ENCODE results near the gene CERKL. TPM values are rescaled to one million over a fixed set of nuclear protein-coding genes. Genes with fewer than 3 reads are reported as not detected.

CERKL gene
- total and polyA plus RNA-seq, 2 experiments from 2014 or later, result 0.32 to 0.69 TPM

DNA sequence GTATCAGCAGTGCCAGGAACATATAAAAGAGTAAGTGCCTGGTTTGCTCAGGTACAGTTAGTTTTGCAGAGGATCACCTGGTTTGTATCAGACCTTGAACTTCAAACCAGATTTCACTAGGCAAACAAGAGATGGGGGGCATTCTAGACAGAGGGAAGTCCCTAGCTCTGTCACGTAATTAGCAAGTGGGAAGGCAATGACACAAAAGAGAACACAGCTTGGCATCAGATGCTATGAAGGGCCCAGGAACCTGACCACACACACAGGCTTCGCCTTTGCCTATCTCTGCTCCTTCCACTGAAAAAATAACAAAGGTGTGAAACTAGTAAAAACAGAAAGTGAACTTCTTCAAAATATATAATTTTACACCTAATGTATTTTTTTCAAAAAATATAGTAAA, 62.6 kb downstream of the CERKL start:
- Histone ChIP-seq H3K36me3 (ENCODE audit: insufficient read depth) (no peaks in the 10 kb centered on the region), H3K4me3 (no peak overlapping the region), H2AFZ (no peak overlapping the region), H3F3A (replicated peaks; ENCODE audit: low read depth) (no peaks in the 10 kb centered on the region), H3K27ac (ENCODE audit: low read depth) (no peak overlapping the region), H3K79me2 (replicated peaks; ENCODE audit: insufficient read depth) (no peaks in the 10 kb centered on the region), H3K9me2 (ENCODE audit: insufficient read depth) (no peaks in the 10 kb centered on the region), H4K20me1 (replicated peaks; ENCODE audit: insufficient read depth) (no peaks in the 10 kb centered on the region), H3K4me1 (ENCODE audit: insufficient read depth) (no peaks in the 10 kb centered on the region), H3K4me2 (no peak overlapping the region), H3K27me3 (ENCODE audit: insufficient read depth) (no peaks in the 10 kb centered on the region)
- DNase-seq (ENCODE audit: low spot score) (no peak), ATAC-seq (peak; percentile 69)
- Mint-ChIP-seq H3K4me1 (peaks cover 2% of the 10 kb centered on the region; the same call in 2 of the 3 replicates), H3K4me3 (no peak overlapping the region), H3K27ac (no peak overlapping the region), H3K9me3 (no peaks in the 10 kb centered on the region), H3K27me3 (ENCODE audit: insufficient read depth, low read depth, poor library complexity) (no peaks in the 10 kb centered on the region), H3K36me3 (ENCODE audit: low read depth) (no peaks in the 10 kb centered on the region)
- TF ChIP-seq ZNF462 (CRISPR knock-in tag; IDR thresholded peaks at IDR 0.05), result no peak

DNA sequence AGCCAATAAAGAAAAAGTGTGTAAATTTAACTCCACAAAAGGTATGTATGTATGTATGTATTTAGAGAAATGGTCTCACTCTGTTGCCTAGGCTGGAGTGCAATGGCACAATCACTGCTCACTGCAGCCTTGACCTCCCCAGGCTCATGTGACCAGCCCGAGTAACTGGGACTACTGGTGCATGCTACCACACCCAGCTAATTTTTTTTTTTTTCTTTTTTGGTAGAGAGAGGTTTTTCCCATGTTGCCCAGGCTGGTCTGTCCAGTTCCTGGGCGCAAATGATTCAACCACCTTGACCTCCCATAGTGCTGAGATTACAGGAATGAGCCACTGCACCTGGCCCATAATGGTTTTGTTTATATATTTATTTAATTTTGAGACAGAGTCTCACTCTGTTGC, 67.1 kb downstream of the CERKL start:
- Histone ChIP-seq H3K27me3 (ENCODE audit: insufficient read depth) (no peaks in the 10 kb centered on the region), H3K4me1 (ENCODE audit: insufficient read depth) (peaks cover 16% of the 10 kb centered on the region), H3K27ac (ENCODE audit: low read depth) (no peak overlapping the region), H3F3A (replicated peaks; ENCODE audit: low read depth) (no peaks in the 10 kb centered on the region), H2AFZ (no peak overlapping the region), H4K20me1 (replicated peaks; ENCODE audit: insufficient read depth) (no peaks in the 10 kb centered on the region), H3K4me3 (no peak overlapping the region), H3K9me2 (ENCODE audit: insufficient read depth) (no peaks in the 10 kb centered on the region), H3K4me2 (no peak overlapping the region), H3K36me3 (ENCODE audit: insufficient read depth) (no peaks in the 10 kb centered on the region), H3K79me2 (replicated peaks; ENCODE audit: insufficient read depth) (no peaks in the 10 kb centered on the region)
- Mint-ChIP-seq H3K36me3 (ENCODE audit: low read depth) (no peaks in the 10 kb centered on the region), H3K4me1 (peaks cover 21% of the 10 kb centered on the region), H3K9me3 (no peaks in the 10 kb centered on the region), H3K27me3 (ENCODE audit: insufficient read depth, low read depth, poor library complexity) (no peaks in the 10 kb centered on the region), H3K4me3 (no peak overlapping the region), H3K27ac (no peak overlapping the region)
- DNase-seq (ENCODE audit: low spot score) (no peak), ATAC-seq (no peak)
- TF ChIP-seq NANOG (IDR thresholded peaks at IDR 0.05; ENCODE audit: borderline replicate concordance) (no peak), CREB1 (CRISPR knock-in tag; IDR thresholded peaks at IDR 0.05; ENCODE audit: low read depth) (no peak), EZH2 (IDR thresholded peaks at IDR 0.05; ENCODE audit: low read depth, unreplicated experiment) (no peak), POLR2AphosphoS5 (IDR thresholded peaks at IDR 0.05; ENCODE audit: low read depth) (no peak), REST (IDR thresholded peaks at IDR 0.05; ENCODE audit: unreplicated experiment) (no peak)
- TF ChIP-seq, protein P1, sequence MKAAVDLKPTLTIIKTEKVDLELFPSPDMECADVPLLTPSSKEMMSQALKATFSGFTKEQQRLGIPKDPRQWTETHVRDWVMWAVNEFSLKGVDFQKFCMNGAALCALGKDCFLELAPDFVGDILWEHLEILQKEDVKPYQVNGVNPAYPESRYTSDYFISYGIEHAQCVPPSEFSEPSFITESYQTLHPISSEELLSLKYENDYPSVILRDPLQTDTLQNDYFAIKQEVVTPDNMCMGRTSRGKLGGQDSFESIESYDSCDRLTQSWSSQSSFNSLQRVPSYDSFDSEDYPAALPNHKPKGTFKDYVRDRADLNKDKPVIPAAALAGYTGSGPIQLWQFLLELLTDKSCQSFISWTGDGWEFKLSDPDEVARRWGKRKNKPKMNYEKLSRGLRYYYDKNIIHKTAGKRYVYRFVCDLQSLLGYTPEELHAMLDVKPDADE (IDR thresholded peaks at IDR 0.05), result no peak

Measured in GM23338 (cell line).